ENCODE data around the gene HERPUD1.
"Not testable (repeated sequence)": the region's sequence is repeated elsewhere in the genome, so short reads cannot be mapped to it uniquely, and the experiment has no call there.

Gene HERPUD1

GRCh38 chr16:56990407-56991286 is 58.7 kb downstream of the HERPUD1 start:
- H3K79me2 ChIP-seq (ENCODE audit: insufficient read depth, low read length): no peaks in the 10 kb centered on the region
- ATAC-seq (ENCODE audit: insufficient read depth, low read depth) (no peak), DNase-seq (no peak)
- no peak for TF ChIP-seq CTCF (IDR thresholded peaks at IDR 0.05; ENCODE audit: borderline replicate concordance, extremely low read depth, low read length, poor library complexity, severe bottlenecking)
- no peak for TF ChIP-seq EZH2 (IDR thresholded peaks at IDR 0.05; ENCODE audit: borderline replicate concordance, low read depth, low read length, severe bottlenecking)
- H3K36me3 ChIP-seq (ENCODE audit: insufficient read depth, low read length): no peaks in the 10 kb centered on the region
- no peaks in the 10 kb centered on the region for H3K9me3 ChIP-seq (ENCODE audit: insufficient read depth, low read length, severe bottlenecking)
- H2AFZ ChIP-seq (ENCODE audit: low read depth, low read length): peak overlapping the region; percentile 87; the same call in 1 of the 2 replicates
- H3K4me2 ChIP-seq (ENCODE audit: insufficient read depth, low read length): peak overlapping the region; percentile 95
- H3K4me3 ChIP-seq (ENCODE audit: low read depth in 1 of 2, low read length in 2 of 2): peak overlapping the region in 1 of 2 experiments; percentile 80; a peak in 1 of 4 replicates
- no peaks in the 10 kb centered on the region for H4K20me1 ChIP-seq (ENCODE audit: insufficient read depth, low read length)
- H3K27me3 ChIP-seq (ENCODE audit: insufficient read depth, low read length, poor library complexity): no peaks in the 10 kb centered on the region
- no peak overlapping the region; the same call in 1 of the 2 replicates for H3K9ac ChIP-seq (ENCODE audit: low read depth, low read length)
- no peak overlapping the region for H3K27ac ChIP-seq (ENCODE audit: low read length)
- H3K4me1 ChIP-seq (ENCODE audit: insufficient read depth, low read length): peaks cover 18% of the 10 kb centered on the region

- H3K27ac ChIP-seq (ENCODE audit: low read length); H3K4me2 ChIP-seq (ENCODE audit: insufficient read depth, low read length); H2AFZ ChIP-seq (ENCODE audit: low read depth, low read length); H3K9me3 ChIP-seq (ENCODE audit: insufficient read depth, low read length, severe bottlenecking); H3K9ac ChIP-seq (ENCODE audit: low read depth, low read length); H3K4me3 ChIP-seq (ENCODE audit: low read depth in 1 of 2, low read length in 2 of 2); H4K20me1 ChIP-seq (ENCODE audit: insufficient read depth, low read length); H3K27me3 ChIP-seq (ENCODE audit: insufficient read depth, low read length, poor library complexity); ATAC-seq (ENCODE audit: insufficient read depth, low read depth); DNase-seq; H3K79me2 ChIP-seq (ENCODE audit: insufficient read depth, low read length); H3K36me3 ChIP-seq (ENCODE audit: insufficient read depth, low read length): not testable (repeated sequence)
- peaks cover 18% of the 10 kb centered on the region for H3K4me1 ChIP-seq (ENCODE audit: insufficient read depth, low read length)
Observed at GRCh38 chr16:56992431-56992830, 60.5 kb downstream of the HERPUD1 start.

GRCh38 chr16:56993204-56993603 is 61.3 kb downstream of the HERPUD1 start:
- Histone ChIP-seq H3K27me3 (ENCODE audit: insufficient read depth, low read length, poor library complexity) (no peaks in the 10 kb centered on the region), H3K79me2 (ENCODE audit: insufficient read depth, low read length) (no peaks in the 10 kb centered on the region), H3K9ac (ENCODE audit: low read depth, low read length) (no peak overlapping the region), H3K36me3 (ENCODE audit: insufficient read depth, low read length) (no peaks in the 10 kb centered on the region), H3K4me3 (ENCODE audit: low read depth in 1 of 2, low read length in 2 of 2) (no peak overlapping the region), H3K9me3 (ENCODE audit: insufficient read depth, low read length, severe bottlenecking) (no peaks in the 10 kb centered on the region), H3K4me1 (ENCODE audit: insufficient read depth, low read length) (peaks cover 18% of the 10 kb centered on the region), H2AFZ (ENCODE audit: low read depth, low read length) (no peak overlapping the region), H3K27ac (ENCODE audit: low read length) (no peak overlapping the region), H3K4me2 (ENCODE audit: insufficient read depth, low read length) (no peak overlapping the region), H4K20me1 (ENCODE audit: insufficient read depth, low read length) (no peaks in the 10 kb centered on the region)
- no peak for TF ChIP-seq EZH2 (IDR thresholded peaks at IDR 0.05; ENCODE audit: borderline replicate concordance, low read depth, low read length, severe bottlenecking)
- no peak for TF ChIP-seq CTCF (IDR thresholded peaks at IDR 0.05; ENCODE audit: borderline replicate concordance, extremely low read depth, low read length, poor library complexity, severe bottlenecking)
- DNase-seq: no peak
- no peak for ATAC-seq (ENCODE audit: insufficient read depth, low read depth)

GRCh38 chr16:56994311-56994710 is 62.4 kb downstream of the HERPUD1 start:
- ATAC-seq (ENCODE audit: insufficient read depth, low read depth): no peak
- no peak overlapping the region for H3K27ac ChIP-seq (ENCODE audit: low read length)
- H3K4me2 ChIP-seq (ENCODE audit: insufficient read depth, low read length): no peak overlapping the region
- H3K36me3 ChIP-seq (ENCODE audit: insufficient read depth, low read length): no peaks in the 10 kb centered on the region
- DNase-seq: no peak
- TF ChIP-seq CTCF (IDR thresholded peaks at IDR 0.05; ENCODE audit: borderline replicate concordance, extremely low read depth, low read length, poor library complexity, severe bottlenecking) (no peak), EZH2 (IDR thresholded peaks at IDR 0.05; ENCODE audit: borderline replicate concordance, low read depth, low read length, severe bottlenecking) (no peak)
- H3K79me2 ChIP-seq (ENCODE audit: insufficient read depth, low read length): no peaks in the 10 kb centered on the region
- no peak overlapping the region for H3K4me3 ChIP-seq (ENCODE audit: low read depth in 1 of 2, low read length in 2 of 2)
- H2AFZ ChIP-seq (ENCODE audit: low read depth, low read length): no peak overlapping the region
- H3K9me3 ChIP-seq (ENCODE audit: insufficient read depth, low read length, severe bottlenecking): no peaks in the 10 kb centered on the region
- H3K4me1 ChIP-seq (ENCODE audit: insufficient read depth, low read length): peaks cover 10% of the 10 kb centered on the region
- H4K20me1 ChIP-seq (ENCODE audit: insufficient read depth, low read length): no peaks in the 10 kb centered on the region
- no peak overlapping the region for H3K9ac ChIP-seq (ENCODE audit: low read depth, low read length)
- no peaks in the 10 kb centered on the region for H3K27me3 ChIP-seq (ENCODE audit: insufficient read depth, low read length, poor library complexity)
